ENCODE measurements around the gene TMEM100.
A peak's percentile ranks its signal among the peaks of the same experiment; 100 is the strongest.

Gene TMEM100

DNA sequence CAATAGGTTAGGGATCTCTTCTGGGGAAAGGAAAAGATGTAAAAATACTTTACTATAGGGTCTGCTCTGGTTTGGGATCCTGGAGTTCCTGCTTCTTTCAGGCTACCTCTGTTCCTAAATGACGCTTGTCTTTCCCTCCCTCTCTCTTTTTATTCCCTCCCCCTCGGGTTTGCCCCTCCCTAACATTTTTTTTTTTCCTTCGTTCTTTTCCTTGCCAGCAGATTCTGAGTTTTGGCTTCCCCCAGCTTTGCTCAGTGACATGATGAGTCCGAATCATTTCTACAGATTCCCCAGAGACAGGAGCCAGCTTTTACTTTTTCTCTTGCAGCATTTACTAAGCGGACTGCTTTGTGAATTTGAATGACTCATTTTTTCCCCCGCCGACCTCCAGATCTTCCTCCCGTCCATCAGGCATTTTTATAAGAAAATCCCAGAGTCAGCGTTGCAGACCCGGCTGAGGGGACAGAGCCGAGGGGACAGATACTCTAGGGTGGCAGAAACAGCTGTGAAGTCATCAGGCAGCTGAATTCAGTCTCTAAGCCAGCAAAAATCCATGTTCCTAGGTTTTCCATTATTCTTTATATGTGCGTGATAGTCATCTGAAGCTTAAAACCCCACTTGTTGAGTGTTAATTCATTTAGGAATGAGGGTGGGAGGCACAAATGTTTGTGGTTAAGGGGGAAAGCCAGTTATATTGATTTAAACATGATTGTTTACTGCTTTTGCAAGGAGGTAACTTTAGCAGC, at the start of gene TMEM100:
Gene TMEM100, minus strand, starts transcription at position 123 of the 746 bp plus-strand sequence. CDS start 1,794 bp downstream, outside the sequence.
- TF ChIP-seq GATA2 (IDR thresholded peaks at IDR 0.05; ENCODE audit: low read depth, low read length) (peak; percentile 46; the same call in 1 of the 2 replicates), GATA3 (IDR thresholded peaks at IDR 0.05; ENCODE audit: low read depth, low read length) (peak; percentile 46; the same call in 1 of the 2 replicates)

- TF ChIP-seq GATA2 (IDR thresholded peaks at IDR 0.05; ENCODE audit: low read depth, low read length) (no peak), GATA3 (IDR thresholded peaks at IDR 0.05; ENCODE audit: low read depth, low read length) (no peak)
These were observed 49.4 kb upstream of the TMEM100 start for GRCh38 chr17:55772086-55772485.

DNA sequence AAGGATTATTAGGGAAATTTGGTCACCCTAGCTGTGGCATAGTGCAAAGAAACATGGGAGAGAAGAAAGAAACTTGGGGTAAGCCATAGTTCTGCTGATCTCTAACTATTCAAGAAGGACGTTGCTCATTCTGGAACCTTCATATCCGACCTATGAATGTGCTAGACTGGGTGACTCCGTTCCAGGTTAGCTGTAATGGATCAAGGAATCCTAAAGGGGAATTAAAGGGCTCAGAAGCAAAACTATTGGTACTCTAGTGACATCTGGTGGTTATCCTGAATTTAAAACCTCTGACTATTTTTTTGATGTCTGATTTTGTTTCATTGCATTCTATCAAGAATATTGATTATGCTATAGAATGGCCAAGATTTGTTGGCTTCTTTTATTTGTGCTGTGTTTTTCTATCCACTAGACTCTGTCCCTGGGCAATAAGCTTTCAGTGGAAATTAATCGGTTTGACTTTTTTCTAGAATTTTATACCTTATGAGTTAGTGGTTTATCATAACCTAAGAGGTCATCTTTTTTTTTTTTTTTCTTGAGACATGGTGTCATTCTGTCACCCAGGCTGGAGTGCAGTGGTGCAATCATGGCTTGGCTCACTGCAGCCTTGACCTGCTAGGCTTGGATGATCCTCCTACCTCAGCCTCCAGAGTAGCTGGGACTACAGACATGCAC, 47.7 kb upstream of the TMEM100 start:
- TF ChIP-seq GATA3 (IDR thresholded peaks at IDR 0.05; ENCODE audit: low read depth, low read length) (no peak), GATA2 (IDR thresholded peaks at IDR 0.05; ENCODE audit: low read depth, low read length) (no peak)

DNA sequence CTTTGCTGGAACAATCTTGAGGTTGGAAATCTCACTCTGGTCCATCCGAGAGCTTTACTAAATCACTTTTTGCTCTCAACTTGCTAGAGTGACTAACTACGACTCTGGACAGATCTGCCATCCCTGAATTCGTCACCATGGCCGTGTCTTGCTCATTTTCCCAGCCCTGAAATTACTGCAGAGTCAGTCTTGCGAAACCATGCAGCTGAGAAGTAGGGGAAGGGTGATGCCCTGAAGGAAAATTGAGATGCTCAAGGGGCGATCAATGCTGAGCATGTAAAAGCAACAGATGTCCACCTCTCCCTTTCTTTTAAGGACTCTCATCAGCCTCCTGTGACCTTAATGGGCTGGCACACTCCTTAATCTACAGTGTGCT, 46.9 kb upstream of the TMEM100 start:
- TF ChIP-seq GATA2 (IDR thresholded peaks at IDR 0.05; ENCODE audit: low read depth, low read length) = no peak
- no peak for TF ChIP-seq GATA3 (IDR thresholded peaks at IDR 0.05; ENCODE audit: low read depth, low read length)

DNA sequence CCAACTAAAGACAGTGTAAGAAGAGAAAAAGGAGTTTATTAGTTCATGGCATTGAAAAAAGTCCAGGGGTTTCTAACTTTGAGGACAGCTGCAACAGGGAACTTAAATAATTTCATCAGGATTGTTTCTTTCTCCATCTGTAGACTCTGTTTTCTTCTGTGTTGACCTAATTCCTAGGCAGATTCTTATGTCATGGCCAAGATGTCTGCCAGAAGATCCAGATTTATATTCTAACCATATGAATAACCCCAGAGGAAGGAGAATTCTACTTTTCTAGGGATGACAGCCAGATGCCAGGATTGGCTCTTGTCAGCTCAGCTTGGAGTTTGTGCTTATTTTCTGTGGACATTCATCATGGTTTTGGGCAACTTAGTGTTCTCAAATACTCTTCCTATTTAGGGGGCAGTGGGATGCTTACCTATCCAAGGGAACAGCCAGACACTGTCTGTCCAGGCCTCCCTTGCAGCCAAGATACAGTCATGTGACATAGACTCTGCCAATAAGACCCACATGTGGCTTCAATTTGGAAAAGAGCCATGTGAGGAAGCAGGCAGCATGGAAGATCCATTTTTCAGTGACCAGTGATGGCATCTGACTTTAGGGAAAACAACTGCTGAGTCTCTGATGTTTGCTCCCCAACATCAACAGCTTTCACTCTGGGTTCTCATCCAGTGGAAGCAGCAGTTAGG, 46.4 kb upstream of the TMEM100 start:
- TF ChIP-seq GATA3 (IDR thresholded peaks at IDR 0.05; ENCODE audit: low read depth, low read length) = no peak
- TF ChIP-seq GATA2 (IDR thresholded peaks at IDR 0.05; ENCODE audit: low read depth, low read length) = no peak

DNA sequence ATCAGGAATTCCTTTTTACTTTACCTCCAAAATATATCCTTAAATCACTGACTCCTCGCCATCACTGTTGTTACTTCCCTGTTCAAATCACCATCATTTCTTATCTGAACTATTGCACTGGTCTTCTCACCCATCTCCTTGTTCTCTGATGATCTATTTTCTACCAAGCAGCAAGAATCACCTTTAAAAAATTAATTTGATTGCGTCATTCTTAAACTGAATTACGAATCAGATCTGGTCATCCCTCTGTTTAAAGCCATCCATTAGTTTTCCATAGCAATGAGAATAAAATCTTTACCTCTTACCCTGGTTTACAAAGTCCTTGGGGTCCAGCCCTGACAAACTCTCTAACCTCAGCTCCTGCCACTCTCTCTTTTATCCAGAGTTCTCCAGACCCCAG, 42.8 kb upstream of the TMEM100 start:
- TF ChIP-seq GATA3 (IDR thresholded peaks at IDR 0.05; ENCODE audit: low read depth, low read length) (no peak), GATA2 (IDR thresholded peaks at IDR 0.05; ENCODE audit: low read depth, low read length) (no peak)

GRCh38 chr17:55764610-55765009, 41.9 kb upstream of the TMEM100 start:
- TF ChIP-seq GATA2 (IDR thresholded peaks at IDR 0.05; ENCODE audit: low read depth, low read length) (no peak), GATA3 (IDR thresholded peaks at IDR 0.05; ENCODE audit: low read depth, low read length) (no peak)

DNA sequence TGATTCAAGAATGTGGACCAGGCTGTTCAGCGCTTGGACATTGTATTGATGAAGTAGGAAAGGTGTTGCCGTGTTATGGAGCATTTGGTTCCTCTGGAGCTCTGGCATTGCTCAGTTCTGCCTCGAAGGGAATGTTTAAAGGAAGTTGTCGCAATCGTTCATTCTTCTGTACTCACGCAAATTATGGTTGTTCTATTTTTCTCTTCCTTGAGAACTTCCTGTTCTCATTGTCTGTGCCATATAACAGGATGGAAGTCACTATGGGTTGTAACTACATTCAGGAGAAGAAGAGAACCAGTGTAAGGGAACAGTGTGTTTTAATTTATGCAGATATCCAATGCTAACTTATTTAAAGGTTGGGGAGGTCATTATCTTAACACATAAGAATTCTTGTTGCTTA, 41.2 kb upstream of the TMEM100 start:
- TF ChIP-seq GATA3 (IDR thresholded peaks at IDR 0.05; ENCODE audit: low read depth, low read length) = no peak
- no peak for TF ChIP-seq GATA2 (IDR thresholded peaks at IDR 0.05; ENCODE audit: low read depth, low read length)

GRCh38 chr17:55762086-55762858, 39.6 kb upstream of the TMEM100 start:
- TF ChIP-seq GATA3 (IDR thresholded peaks at IDR 0.05; ENCODE audit: low read depth, low read length) (no peak), GATA2 (IDR thresholded peaks at IDR 0.05; ENCODE audit: low read depth, low read length) (no peak)

GRCh38 chr17:55760643-55761355, 38.1 kb upstream of the TMEM100 start:
- TF ChIP-seq GATA3 (IDR thresholded peaks at IDR 0.05; ENCODE audit: low read depth, low read length) (no peak), GATA2 (IDR thresholded peaks at IDR 0.05; ENCODE audit: low read depth, low read length) (no peak)

GRCh38 chr17:55758171-55758570, 35.5 kb upstream of the TMEM100 start:
- TF ChIP-seq GATA2 (IDR thresholded peaks at IDR 0.05; ENCODE audit: low read depth, low read length) = no peak
- TF ChIP-seq GATA3 (IDR thresholded peaks at IDR 0.05; ENCODE audit: low read depth, low read length) = no peak

DNA sequence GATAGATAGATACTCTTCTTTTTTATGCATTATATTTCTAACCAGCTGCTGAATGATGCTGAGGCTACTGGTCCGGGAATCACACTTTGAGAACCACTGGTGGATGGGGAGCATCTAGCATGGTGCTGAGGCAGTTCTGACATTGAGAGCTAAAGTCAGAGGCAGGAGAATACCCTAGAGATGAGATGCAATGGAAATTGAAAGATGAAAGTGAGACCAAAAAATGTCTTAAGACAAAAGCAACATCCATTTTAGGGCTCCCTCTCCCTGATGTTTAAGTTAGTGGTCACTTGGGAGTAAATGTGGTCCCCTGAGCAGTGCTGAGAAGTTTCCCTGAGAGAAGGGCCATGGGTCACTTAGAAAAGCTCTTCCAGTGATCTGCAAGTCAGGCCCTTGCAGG, 35.0 kb upstream of the TMEM100 start:
- no peak for TF ChIP-seq GATA3 (IDR thresholded peaks at IDR 0.05; ENCODE audit: low read depth, low read length)
- TF ChIP-seq GATA2 (IDR thresholded peaks at IDR 0.05; ENCODE audit: low read depth, low read length) = no peak

DNA sequence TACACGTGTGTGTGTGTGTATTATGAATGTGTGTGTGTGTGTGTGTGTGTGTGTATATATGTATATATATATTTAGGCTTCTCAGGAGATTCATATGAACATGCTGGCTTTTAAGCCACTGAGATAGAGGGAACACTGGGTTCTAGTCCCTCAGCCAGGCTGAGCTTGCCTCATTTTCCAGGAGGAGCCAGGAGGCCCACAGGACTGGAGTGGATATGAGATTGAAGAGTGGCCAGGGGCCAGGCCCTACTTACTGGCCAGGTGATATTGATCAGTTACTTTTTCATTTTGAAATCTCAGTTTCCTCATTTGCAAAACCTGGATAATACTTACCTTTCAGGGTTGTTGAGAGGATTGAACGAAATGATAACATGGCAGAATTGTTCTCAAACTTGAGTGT, 34.0 kb upstream of the TMEM100 start:
- TF ChIP-seq GATA3 (IDR thresholded peaks at IDR 0.05; ENCODE audit: low read depth, low read length) (no peak), GATA2 (IDR thresholded peaks at IDR 0.05; ENCODE audit: low read depth, low read length) (no peak)

All from SH-SY5Y (cell line).